Loucy (cell line): Measurements from ENCODE around the gene ZNF138.

Source experiments
- H2AFZ ChIP-seq: fragments of 200-600 bp; sonication (generic); 2 replicates; pipeline ENCODE4 v1.6.0; 2016; ENCODE audit warnings: antibody characterized with exemption, mild to moderate bottlenecking, low read length, moderate library complexity
- H3F3A ChIP-seq: fragments of 200-600 bp; 2 replicates; pipeline ENCODE4 v1.6.0; 2016; ENCODE audit warnings: antibody characterized with exemption, low read depth, mild to moderate bottlenecking
- H3K27me3 ChIP-seq: fragments of 200-600 bp; sonication (generic); 2 replicates; pipeline ENCODE4 v1.6.1; 2014; ENCODE audit warnings: low read length, mild to moderate bottlenecking; ENCODE audit not compliant: insufficient read depth, poor library complexity, severe bottlenecking
- H3K36me3 ChIP-seq: fragments of 200-600 bp; sonication (generic); 2 replicates; pipeline ENCODE4 v1.6.1; 2016; ENCODE audit warnings: low read length; ENCODE audit not compliant: insufficient read depth
- H3K4me1 ChIP-seq: fragments of 200-600 bp; sonication (generic); 2 replicates; pipeline ENCODE4 v1.5.1; 2014; ENCODE audit warnings: low read length, mild to moderate bottlenecking; ENCODE audit not compliant: insufficient read depth, poor library complexity, severe bottlenecking
- H3K4me2 ChIP-seq: fragments of 200-600 bp; sonication (generic); 2 replicates; pipeline ENCODE4 v1.6.0; 2014; ENCODE audit warnings: antibody characterized with exemption, low read length, low read depth, mild to moderate bottlenecking; ENCODE audit not compliant: poor library complexity, severe bottlenecking
- H3K4me3 ChIP-seq: fragments of 200-600 bp; sonication (generic); 2 replicates; pipeline ENCODE4 v1.5.1; 2014; ENCODE audit warnings: low read length, mild to moderate bottlenecking, mixed read lengths; ENCODE audit not compliant: poor library complexity, severe bottlenecking
- H3K79me2 ChIP-seq: fragments of 200-600 bp; sonication (generic); 2 replicates; pipeline ENCODE4 v1.6.1; 2014; ENCODE audit warnings: low read length; ENCODE audit not compliant: insufficient read depth
- H3K9ac ChIP-seq: fragments of 200-600 bp; sonication (generic); 2 replicates; pipeline ENCODE4 v1.6.0; 2014; ENCODE audit warnings: mild to moderate bottlenecking, low read depth, low read length, moderate library complexity; ENCODE audit not compliant: poor library complexity, severe bottlenecking
- H3K9me2 ChIP-seq: fragments of 200-600 bp; sonication (generic); replicated peaks from 2 replicates; pipeline ENCODE4 v1.6.1; 2016; ENCODE audit warnings: low read depth, low read length, mixed read lengths
- H3K9me3 ChIP-seq: fragments of 200-600 bp; sonication (generic); 2 replicates; pipeline ENCODE4 v1.6.1; 2014; ENCODE audit warnings: mild to moderate bottlenecking, antibody characterized with exemption, low read length, low read depth; ENCODE audit not compliant: insufficient read depth
- H4K20me1 ChIP-seq: fragments of 200-600 bp; sonication (generic); 2 replicates; pipeline ENCODE4 v1.6.0; 2014; ENCODE audit warnings: antibody characterized with exemption, low read length, mild to moderate bottlenecking; ENCODE audit not compliant: insufficient read depth, poor library complexity, severe bottlenecking
- EZH2phosphoT487 ChIP-seq: fragments of 200-600 bp; IDR thresholded peaks from 2 replicates; pipeline ENCODE4 v1.6.1; 2018; ENCODE audit warnings: antibody characterized with exemption, mild to moderate bottlenecking, moderate library complexity, borderline replicate concordance
- TF ChIP-seq, protein P1 (sequence below): fragments of 200-600 bp; sonication (generic); conservative IDR thresholded peaks from 2 replicates; pipeline ENCODE4 v1.5.1; 2014; ENCODE audit warnings: mild to moderate bottlenecking, antibody characterized with exemption, low read length

The ZNF138 gene

DNA sequence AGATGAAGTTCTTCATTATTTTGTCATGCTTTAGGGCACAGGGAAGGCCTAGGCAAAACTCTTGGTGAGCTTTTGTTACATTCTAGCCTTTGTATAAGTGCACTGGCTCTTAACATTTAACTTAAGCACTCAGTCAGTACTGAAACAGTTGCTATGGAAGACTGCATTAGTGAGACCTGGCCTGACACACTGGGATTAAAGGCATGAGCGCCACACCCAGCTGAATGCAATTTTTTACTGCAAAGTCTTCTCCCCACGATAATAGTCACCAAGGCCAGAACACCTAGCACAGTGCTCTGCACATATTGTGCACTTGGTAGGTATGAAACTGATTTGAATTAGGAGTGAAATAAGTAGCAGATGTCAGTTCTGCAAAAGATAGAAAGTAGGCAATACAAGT lies 41.2 kb upstream of the ZNF138 start:
- Histone ChIP-seq H3K36me3 (no peaks in the 10 kb centered on the region), H3K4me3 (no peak overlapping the region), H3K9me2 (no peaks in the 10 kb centered on the region), H3K79me2 (no peaks in the 10 kb centered on the region), H3K9me3 (0 out of 2 replicates have a peak, but pooled peaks cover 1% of the 10 kb centered on the region), H4K20me1 (no peaks in the 10 kb centered on the region), H3K9ac (no peak overlapping the region), H3K4me1 (no peaks in the 10 kb centered on the region), H3K27me3 (no peaks in the 10 kb centered on the region), H2AFZ (no peak overlapping the region), H3F3A (no peaks in the 10 kb centered on the region), H3K4me2 (no peak overlapping the region)
- TF ChIP-seq, protein P1, sequence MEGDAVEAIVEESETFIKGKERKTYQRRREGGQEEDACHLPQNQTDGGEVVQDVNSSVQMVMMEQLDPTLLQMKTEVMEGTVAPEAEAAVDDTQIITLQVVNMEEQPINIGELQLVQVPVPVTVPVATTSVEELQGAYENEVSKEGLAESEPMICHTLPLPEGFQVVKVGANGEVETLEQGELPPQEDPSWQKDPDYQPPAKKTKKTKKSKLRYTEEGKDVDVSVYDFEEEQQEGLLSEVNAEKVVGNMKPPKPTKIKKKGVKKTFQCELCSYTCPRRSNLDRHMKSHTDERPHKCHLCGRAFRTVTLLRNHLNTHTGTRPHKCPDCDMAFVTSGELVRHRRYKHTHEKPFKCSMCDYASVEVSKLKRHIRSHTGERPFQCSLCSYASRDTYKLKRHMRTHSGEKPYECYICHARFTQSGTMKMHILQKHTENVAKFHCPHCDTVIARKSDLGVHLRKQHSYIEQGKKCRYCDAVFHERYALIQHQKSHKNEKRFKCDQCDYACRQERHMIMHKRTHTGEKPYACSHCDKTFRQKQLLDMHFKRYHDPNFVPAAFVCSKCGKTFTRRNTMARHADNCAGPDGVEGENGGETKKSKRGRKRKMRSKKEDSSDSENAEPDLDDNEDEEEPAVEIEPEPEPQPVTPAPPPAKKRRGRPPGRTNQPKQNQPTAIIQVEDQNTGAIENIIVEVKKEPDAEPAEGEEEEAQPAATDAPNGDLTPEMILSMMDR: no peak
- no peak for TF ChIP-seq EZH2phosphoT487

GRCh38 chr7:64755865-64756264 lies 38.4 kb upstream of the ZNF138 start:
- H4K20me1 ChIP-seq: no peaks in the 10 kb centered on the region
- no peaks in the 10 kb centered on the region for H3K9me3 ChIP-seq
- H3K4me1 ChIP-seq: no peaks in the 10 kb centered on the region
- H3K4me2 ChIP-seq: no peak overlapping the region
- H3K9me2 ChIP-seq: no peaks in the 10 kb centered on the region
- no peak overlapping the region for H2AFZ ChIP-seq
- H3K4me3 ChIP-seq: no peak overlapping the region
- no peaks in the 10 kb centered on the region for H3K27me3 ChIP-seq
- no peak for TF ChIP-seq EZH2phosphoT487
- TF ChIP-seq, protein P1: no peak
- no peaks in the 10 kb centered on the region for H3K79me2 ChIP-seq
- H3F3A ChIP-seq: no peaks in the 10 kb centered on the region
- no peak overlapping the region for H3K9ac ChIP-seq
- no peaks in the 10 kb centered on the region for H3K36me3 ChIP-seq

DNA sequence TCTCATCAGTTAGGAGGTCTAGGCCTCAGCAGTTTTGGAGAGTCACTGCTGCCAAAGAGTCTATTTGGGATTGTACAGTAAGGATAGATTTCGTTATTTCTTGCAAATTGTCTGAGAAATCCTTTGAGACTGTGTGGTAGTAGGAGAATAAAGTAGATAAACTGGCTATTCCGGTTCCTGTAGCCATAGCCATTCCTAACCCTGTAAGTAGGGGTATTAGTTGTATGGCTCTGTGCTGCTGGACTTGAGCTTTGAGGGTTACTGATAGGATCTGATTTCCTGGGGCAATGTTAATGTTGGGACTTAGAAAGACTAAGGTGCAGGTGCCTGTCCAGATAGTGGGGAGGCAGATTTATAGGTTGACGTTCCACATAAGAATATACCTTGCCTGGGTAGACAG lies 36.1 kb upstream of the ZNF138 start:
- H3K36me3 ChIP-seq: no peaks in the 10 kb centered on the region
- no peak overlapping the region for H3K4me3 ChIP-seq
- H3K27me3 ChIP-seq: no peaks in the 10 kb centered on the region
- no peaks in the 10 kb centered on the region for H3K9me3 ChIP-seq
- H3K4me2 ChIP-seq: no peak overlapping the region
- no peak overlapping the region for H2AFZ ChIP-seq
- no peak overlapping the region for H3K9ac ChIP-seq
- H3K9me2 ChIP-seq: no peaks in the 10 kb centered on the region
- H3K4me1 ChIP-seq: no peaks in the 10 kb centered on the region
- H3F3A ChIP-seq: no peaks in the 10 kb centered on the region
- TF ChIP-seq, protein P1: no peak
- no peak for TF ChIP-seq EZH2phosphoT487
- H3K79me2 ChIP-seq: no peaks in the 10 kb centered on the region
- H4K20me1 ChIP-seq: no peaks in the 10 kb centered on the region
